Left renal cortex interstitium (tissue), 4 donors: Measurements from ENCODE around the gene TMEM208. TPM values are rescaled to one million over a fixed set of nuclear protein-coding genes. Genes with fewer than 3 reads are reported as not detected.

Source experiments
- DNase-seq, 4 donors: peaks; one replicate each; pipeline ENCODE4 v3.0.0-alpha.2; 2013; ENCODE audit warnings: low read depth in 4 of 4, low spot score in 2 of 4, missing footprints in 1 of 4
- polyA plus RNA-seq, 4 donors: library from polyadenylated mRNA; unstranded; fragments of 120-200 nt; gene quantifications; one replicate each; pipeline ENCODE4 v1.2.1, GENCODE V29; 2013; ENCODE audit not compliant: insufficient read length in 4 of 4

Gene TMEM208
- polyA plus RNA-seq, 4 donors, result 41.0 to 55.0 (median 44.0) TPM

GRCh38 chr16:67207249-67208091 is 19.5 kb upstream of the TMEM208 start:
- no peak for DNase-seq

- no peak for DNase-seq
These were observed 18.6 kb upstream of the TMEM208 start for GRCh38 chr16:67208154-67208896.

GRCh38 chr16:67209565-67209964 is 17.4 kb upstream of the TMEM208 start:
- DNase-seq, result no peak

- DNase-seq, result no peak
These were observed 16.6 kb upstream of the TMEM208 start for GRCh38 chr16:67210069-67210937.

GRCh38 chr16:67211674-67212073 is 15.3 kb upstream of the TMEM208 start:
- DNase-seq, result no peak

GRCh38 chr16:67212766-67213165 is 14.2 kb upstream of the TMEM208 start:
- DNase-seq, result no peak

GRCh38 chr16:67213197-67214019 is 13.5 kb upstream of the TMEM208 start:
- DNase-seq, result no peak

- no peak for DNase-seq
These were observed 11.2 kb upstream of the TMEM208 start for GRCh38 chr16:67215706-67216105.

- DNase-seq, result no peak
These were observed 10.1 kb upstream of the TMEM208 start for GRCh38 chr16:67216612-67217490.

- no peak for DNase-seq
These were observed 2.9 kb upstream of the TMEM208 start for GRCh38 chr16:67223992-67224391.

- DNase-seq, result no peak
These were observed 581 bp upstream of the TMEM208 start for GRCh38 chr16:67226295-67226803.

- DNase-seq, result no peak
These were observed 614 bp downstream of the TMEM208 start for GRCh38 chr16:67227567-67227921.

- DNase-seq, result no peak
These were observed 1.3 kb downstream of the TMEM208 start for GRCh38 chr16:67228034-67228785.

GRCh38 chr16:67228905-67229304 is 2.0 kb downstream of the TMEM208 start:
- DNase-seq, result no peak

GRCh38 chr16:67229906-67230808 is 3.2 kb downstream of the TMEM208 start:
- DNase-seq, result no peak

GRCh38 chr16:67230809-67231660 is 4.1 kb downstream of the TMEM208 start:
- DNase-seq, result no peak
